Endometrial microvascular endothelial cells (primary cell): Measurements from ENCODE around the gene MFGE8. TPM values are rescaled to one million over a fixed set of nuclear protein-coding genes. Genes with fewer than 3 reads are reported as not detected.

ENCODE experiments used
- in situ Hi-C: cut with HindIII; loops from 2 replicates; pipeline ENCODE4 v1.10.0; 2017; ENCODE audit warnings: low sequenced_read_pairs, low pct_unique_long_range_greater_than_20kb; ENCODE audit errors: inconsistent ontology term
- total RNA-seq: library from RNA; depleted of rRNA; stranded (reverse); fragments of >200 nt; gene quantifications from one replicate; pipeline ENCODE4 v1.2.3, GENCODE V29; 2015; ENCODE audit errors: inconsistent ontology term

The MFGE8 gene
- total RNA-seq, 1 donor from 2014 or later: 28.6 TPM

GRCh38 chr15:88880944-88881740 lies 32.0 kb downstream of the MFGE8 start:
- in situ Hi-C loops: no loop called here

GRCh38 chr15:88878720-88879184 lies 34.4 kb downstream of the MFGE8 start:
- in situ Hi-C loops: no loop called here

DNA sequence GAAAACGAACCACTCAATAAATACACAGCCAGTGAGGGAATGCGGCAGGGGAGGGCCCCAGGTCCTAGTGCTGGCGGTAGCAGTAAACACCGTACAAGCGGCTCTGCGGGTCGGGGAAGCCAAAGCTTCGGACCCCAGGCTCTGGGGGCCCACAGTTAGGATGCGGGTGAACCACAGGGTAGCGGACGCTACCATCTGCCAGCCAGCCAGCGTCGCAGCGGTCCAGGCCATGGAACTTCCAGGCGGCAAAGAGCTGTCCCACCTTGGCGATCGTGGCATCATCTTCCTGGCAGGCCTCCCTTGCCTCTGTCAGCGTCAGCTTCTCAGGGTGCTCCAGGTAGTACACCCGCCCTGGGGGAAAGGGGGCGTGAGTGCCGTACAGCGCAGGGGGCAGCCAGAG lies 35.3 kb downstream of the MFGE8 start:
- in situ Hi-C loops: no loop called here

GRCh38 chr15:88877415-88877814 lies 35.8 kb downstream of the MFGE8 start:
- in situ Hi-C loops: no loop called here

DNA sequence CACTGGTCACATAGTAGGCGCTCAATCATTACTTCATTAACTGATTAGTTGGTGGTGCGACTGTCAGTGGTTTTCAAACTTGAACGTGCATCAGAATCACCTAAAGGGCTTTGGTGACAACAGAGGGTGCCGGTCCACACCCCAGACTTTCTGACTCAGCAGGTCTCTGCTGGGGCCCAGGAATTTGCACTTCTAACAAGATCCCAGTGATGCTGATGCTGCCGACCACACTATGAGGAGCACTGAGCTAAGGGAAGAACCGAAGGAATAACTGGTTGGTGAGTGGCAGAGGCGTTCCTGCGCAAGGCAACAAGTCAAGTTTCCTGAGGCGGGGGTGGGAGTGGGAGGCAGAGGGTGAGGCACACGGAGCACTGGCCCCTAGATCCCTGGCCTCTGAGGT lies 36.6 kb downstream of the MFGE8 start:
- in situ Hi-C loops: no loop called here

DNA sequence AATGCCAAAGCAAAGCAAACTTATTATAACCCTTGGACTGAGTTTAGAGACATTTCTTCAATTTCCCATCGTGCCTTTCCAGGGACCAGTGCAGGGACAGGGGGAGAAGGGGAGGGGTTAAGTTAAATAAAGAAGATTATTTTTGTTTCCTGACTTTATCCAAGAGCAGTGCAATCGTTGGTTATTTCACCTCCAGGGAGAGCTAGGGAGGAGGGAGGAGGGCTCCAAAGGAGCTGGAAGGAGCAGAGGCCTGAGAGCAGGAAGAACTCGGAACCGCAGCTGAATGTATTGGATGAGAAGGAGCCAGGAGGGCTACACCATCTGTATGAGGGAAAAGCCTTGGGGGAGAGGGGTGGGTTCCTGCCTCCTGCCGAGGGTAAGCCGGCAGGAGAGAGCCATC lies 38.5 kb downstream of the MFGE8 start:
- in situ Hi-C loops: no loop called here

- in situ Hi-C loops: no loop called here
These were observed 38.9 kb downstream of the MFGE8 start for GRCh38 chr15:88874275-88874674.

- in situ Hi-C loops: no loop called here
These were observed 39.4 kb downstream of the MFGE8 start for GRCh38 chr15:88873786-88874185.

GRCh38 chr15:88872706-88873105 lies 40.5 kb downstream of the MFGE8 start:
- in situ Hi-C loops: no loop called here

GRCh38 chr15:88872106-88872505 lies 41.1 kb downstream of the MFGE8 start:
- in situ Hi-C loops: no loop called here

- in situ Hi-C loops: no loop called here
These were observed 41.9 kb downstream of the MFGE8 start for GRCh38 chr15:88871313-88871712.

- in situ Hi-C loops: no loop called here
These were observed 46.8 kb downstream of the MFGE8 start for GRCh38 chr15:88866295-88866881.

- in situ Hi-C loops: no loop called here
These were observed 47.6 kb downstream of the MFGE8 start for GRCh38 chr15:88865498-88866099.

- in situ Hi-C loops: no loop called here
These were observed 48.2 kb downstream of the MFGE8 start for GRCh38 chr15:88864861-88865497.

GRCh38 chr15:88863412-88863811 lies 49.8 kb downstream of the MFGE8 start:
- in situ Hi-C loops: no loop called here

DNA sequence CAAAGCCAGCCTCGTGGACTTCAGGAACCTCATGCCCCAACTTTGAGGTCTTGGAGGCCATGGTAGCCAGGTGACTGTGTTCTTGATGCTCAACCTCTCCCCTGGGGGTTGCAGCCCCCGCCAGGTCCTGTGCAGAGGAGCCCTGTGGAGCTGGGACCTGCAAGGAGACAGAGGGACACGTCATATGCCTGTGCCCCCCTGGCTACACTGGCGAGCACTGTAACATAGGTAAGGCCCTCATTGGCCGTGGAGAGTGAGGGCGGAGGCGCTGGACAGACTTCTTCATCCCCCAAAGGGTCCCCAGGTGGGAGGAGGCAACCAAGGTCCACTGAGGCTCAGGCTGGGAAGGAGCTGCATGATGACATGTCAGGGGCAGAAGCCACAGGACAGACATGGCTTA lies 53.0 kb downstream of the MFGE8 start:
- in situ Hi-C loops: no loop called here

DNA sequence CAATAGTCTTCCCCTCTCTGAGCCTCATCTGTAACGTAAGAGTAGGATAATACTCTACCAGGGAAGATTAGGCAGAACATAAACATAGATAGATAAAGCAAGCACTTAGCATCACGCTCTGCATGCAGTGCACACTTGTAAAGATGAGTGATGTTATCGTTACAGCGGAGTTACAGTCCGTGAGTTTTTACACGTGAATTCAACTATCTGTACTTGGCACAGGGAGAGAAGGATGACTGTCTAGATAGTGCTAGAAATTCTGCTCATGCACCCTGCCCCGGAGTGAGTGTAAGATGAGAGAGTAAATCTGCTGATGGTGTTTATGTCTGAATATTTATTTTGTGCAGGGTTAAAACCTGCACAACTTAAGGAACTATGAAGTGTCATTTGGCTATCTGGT lies 53.6 kb downstream of the MFGE8 start:
- in situ Hi-C loops: no loop called here

GRCh38 chr15:88858934-88859333 lies 54.2 kb downstream of the MFGE8 start:
- in situ Hi-C loops: no loop called here

- in situ Hi-C loops: no loop called here
These were observed 60.7 kb downstream of the MFGE8 start for GRCh38 chr15:88852476-88852875.
